CD4-positive, alpha-beta T cell (primary cell): Measurements from ENCODE around the gene NAV2. TPM values are rescaled to one million over a fixed set of nuclear protein-coding genes. Genes with fewer than 3 reads are reported as not detected.

Source experiments
- ATAC-seq: fragments of 200-7000 bp; cut with Tn5 transposase; one replicate; pipeline ENCODE4 v1.10.0; 2022; ENCODE audit warnings: mild to moderate bottlenecking; ENCODE audit not compliant: poor library complexity
- CTCF ChIA-PET: fragments of 350-600 bp; sonication (Branson Sonifier 250); formaldehyde crosslinking; loops from one replicate; lab custom pipeline; 2021; ENCODE audit warnings: antibody characterized with exemption, inconsistent platforms; lab: Charles Lee
- POLR2A ChIA-PET: fragments of 350-600 bp; sonication (Branson Sonifier 250); formaldehyde crosslinking; loops from one replicate; lab custom pipeline; 2021; ENCODE audit warnings: antibody characterized with exemption, inconsistent platforms; lab: Charles Lee
- DNase-seq, 14 experiments: peaks; one replicate each; pipeline ENCODE4 v3.0.0-alpha.2; 2013 to 2020; ENCODE audit warnings: mixed read lengths in 2 of 14
- H3K27ac ChIP-seq, 2 donors: one replicate each; pipeline versions ENCODE4 v1.5.1 to v1.7.0; 2013; ENCODE audit warnings: low read length in 2 of 2, low read depth in 1 of 2, mild to moderate bottlenecking in 1 of 2
- H3K27me3 ChIP-seq, 2 experiments: 1 replicate in 1 of 2; 2 replicates in 1 of 2; pipeline versions ENCODE4 v1.6.1 to v1.7.0; 2013; ENCODE audit warnings: low read length in 2 of 2, control low read depth in 1 of 2, mild to moderate bottlenecking in 1 of 2, moderate library complexity in 1 of 2; ENCODE audit not compliant: insufficient read depth in 2 of 2, control insufficient read depth in 1 of 2
- H3K36me3 ChIP-seq: one replicate; pipeline ENCODE4 v1.6.1; 2013; ENCODE audit warnings: low read length, control low read depth; ENCODE audit not compliant: insufficient read depth
- H3K4me1 ChIP-seq: one replicate; pipeline ENCODE4 v1.6.1; 2013; ENCODE audit warnings: low read length, control low read depth; ENCODE audit not compliant: insufficient read depth
- H3K4me3 ChIP-seq: one replicate; pipeline ENCODE4 v1.5.1; 2013; ENCODE audit warnings: mild to moderate bottlenecking, low read length, moderate library complexity
- H3K9me3 ChIP-seq, 2 experiments: 1 replicate in 1 of 2; 2 replicates in 1 of 2; pipeline versions ENCODE4 v1.6.1 to v1.7.0; 2013; ENCODE audit warnings: low read length in 2 of 2, mild to moderate bottlenecking in 2 of 2, control low read depth in 1 of 2, moderate library complexity in 1 of 2; ENCODE audit not compliant: control insufficient read depth in 1 of 2, insufficient read depth in 1 of 2
- H3K27ac Mint-ChIP-seq: one replicate; pipeline ENCODE4 v1.8.0; 2020; ENCODE audit warnings: mixed read lengths
- H3K27me3 Mint-ChIP-seq: one replicate; pipeline ENCODE4 v1.8.0; 2021; ENCODE audit warnings: mixed read lengths
- H3K36me3 Mint-ChIP-seq: one replicate; pipeline ENCODE4 v1.8.0; 2021; ENCODE audit warnings: low read depth, mixed read lengths
- H3K4me1 Mint-ChIP-seq: one replicate; pipeline ENCODE4 v1.8.0; 2021; ENCODE audit warnings: low read depth, mixed read lengths
- H3K4me3 Mint-ChIP-seq: one replicate; pipeline ENCODE4 v1.8.0; 2020; ENCODE audit warnings: mild to moderate bottlenecking, mixed read lengths
- H3K9me3 Mint-ChIP-seq: one replicate; pipeline ENCODE4 v1.8.0; 2020; ENCODE audit warnings: mixed read lengths
- CTCF ChIP-seq: fragments of 200-600 bp; IDR thresholded peaks from one replicate; pipeline ENCODE4 v1.8.0; 2022; ENCODE audit warnings: antibody characterized with exemption, mild to moderate bottlenecking
- intact Hi-C, 2 experiments: fragments of 100-400 bp; cut with DNase I in 1 of 2; cut with micrococcal nuclease in 1 of 2; formaldehyde crosslinking; loops; one replicate each; pipeline versions ENCODE4 v1.15.1 to v1.9.0; 2023 to 2025; cut with DNase I, micrococcal nuclease
- total RNA-seq, 174 experiments: library from RNA in 2 of 174; stranded (reverse) in 2 of 174; gene quantifications; one replicate each; pipeline ENCODE4 v1.2.3 and lab custom pipeline; 2021 to 2026

NAV2 gene
- total RNA-seq, 2 experiments from 2014 or later, result 0.55 to 0.64 TPM

GRCh38 chr11:19827399-19828135 lies 114.9 kb downstream of the NAV2 start:
- intact Hi-C loops, result no loop called here
- no peaks in the 10 kb centered on the region for H3K36me3 ChIP-seq
- peaks cover under 1 to 3% of the 10 kb centered on the region in 2 experiments for H3K27me3 ChIP-seq
- H3K27ac ChIP-seq, result no peak overlapping the region
- H3K4me3 Mint-ChIP-seq, result no peak overlapping the region
- H3K36me3 Mint-ChIP-seq, result no peaks in the 10 kb centered on the region
- DNase-seq (no peak), ATAC-seq (no peak)
- no peaks in the 10 kb centered on the region for H3K4me1 ChIP-seq
- H3K27ac Mint-ChIP-seq, result no peak overlapping the region
- H3K9me3 ChIP-seq, result peaks cover 0 to 4% of the 10 kb centered on the region in 2 experiments
- no peak overlapping the region for H3K4me3 ChIP-seq
- ChIA-PET POLR2A (no interaction called here), CTCF (no interaction called here)
- no peak for TF ChIP-seq CTCF
- peaks cover 4% of the 10 kb centered on the region for H3K27me3 Mint-ChIP-seq
- H3K9me3 Mint-ChIP-seq, result no peaks in the 10 kb centered on the region
- H3K4me1 Mint-ChIP-seq, result no peaks in the 10 kb centered on the region

GRCh38 chr11:19828382-19829108 lies 115.9 kb downstream of the NAV2 start:
- ATAC-seq, result no peak

More at GRCh38 chr11:19828382-19829108, 115.9 kb downstream of the NAV2 start:
- intact Hi-C loops, result no loop called here
- Histone ChIP-seq H3K36me3 (no peaks in the 10 kb centered on the region), H3K9me3 (peaks cover 0 to 5% of the 10 kb centered on the region in 2 experiments), H3K27me3 (peaks cover 0 to 3% of the 10 kb centered on the region in 2 experiments), H3K4me3 (no peak overlapping the region), H3K4me1 (no peaks in the 10 kb centered on the region), H3K27ac (no peak overlapping the region)
- Mint-ChIP-seq H3K27ac (no peak overlapping the region), H3K4me3 (no peak overlapping the region), H3K4me1 (no peaks in the 10 kb centered on the region), H3K9me3 (no peaks in the 10 kb centered on the region), H3K36me3 (no peaks in the 10 kb centered on the region), H3K27me3 (no peaks in the 10 kb centered on the region)
- TF ChIP-seq CTCF, result no peak
- ChIA-PET CTCF (no interaction called here), POLR2A (no interaction called here)
- DNase-seq, result peak in 1 of 14 experiments; percentile 11
